Lower lobe of right lung (tissue), 2 donors: ENCODE results near the gene DEPDC1B. TPM values are rescaled to one million over a fixed set of nuclear protein-coding genes. Genes with fewer than 3 reads are reported as not detected.
"Not testable (repeated sequence)": the region's sequence is repeated elsewhere in the genome, so short reads cannot be mapped to it uniquely, and the experiment has no call there.

Source experiments
- ATAC-seq, 2 donors: fragments of 200-7000 bp; cut with Tn5 transposase; one replicate each; pipeline ENCODE4 v1.9.1; 2020 to 2022; ENCODE audit warnings: mild to moderate bottlenecking in 2 of 2, moderate library complexity in 2 of 2
- DNase-seq: peaks from one replicate; pipeline ENCODE4 v3.0.0-alpha.2; 2020
- H3K27ac ChIP-seq: fragments of 200-600 bp; one replicate; pipeline ENCODE4 v1.8.0; 2022
- H3K27me3 ChIP-seq: fragments of 200-600 bp; one replicate; pipeline ENCODE4 v1.8.0; 2022; ENCODE audit warnings: low read depth
- H3K36me3 ChIP-seq: fragments of 200-600 bp; one replicate; pipeline ENCODE4 v1.8.0; 2022; ENCODE audit warnings: mild to moderate bottlenecking
- H3K4me1 ChIP-seq: fragments of 200-600 bp; one replicate; pipeline ENCODE4 v1.8.0; 2022
- H3K4me3 ChIP-seq: fragments of 200-600 bp; one replicate; pipeline ENCODE4 v1.8.0; 2022; ENCODE audit warnings: mild to moderate bottlenecking
- H3K9me3 ChIP-seq: fragments of 200-600 bp; one replicate; pipeline ENCODE4 v1.8.0; 2022
- CTCF ChIP-seq: fragments of 200-600 bp; IDR thresholded peaks from one replicate; pipeline ENCODE4 v1.8.0; 2022; ENCODE audit warnings: antibody characterized with exemption, mild to moderate bottlenecking
- intact Hi-C: fragments of 100-400 bp; cut with DNase I; formaldehyde crosslinking; loops from one replicate; pipeline ENCODE4 v1.11.0; 2022
- total RNA-seq: library from RNA; stranded (reverse); fragmentation: NEBNext Ultra II Directional; extraction: Animal tissue kit (Norgen Biotek cat#: 25700); gene quantifications from one replicate; pipeline ENCODE4 v1.2.1, GENCODE V29; 2021
- donor health status: DM: no; HTN: yes; CAD: no; lungs with severe emphysema.

The DEPDC1B gene
- total RNA-seq, 1 donor from 2014 or later, result 0.30 TPM

DNA sequence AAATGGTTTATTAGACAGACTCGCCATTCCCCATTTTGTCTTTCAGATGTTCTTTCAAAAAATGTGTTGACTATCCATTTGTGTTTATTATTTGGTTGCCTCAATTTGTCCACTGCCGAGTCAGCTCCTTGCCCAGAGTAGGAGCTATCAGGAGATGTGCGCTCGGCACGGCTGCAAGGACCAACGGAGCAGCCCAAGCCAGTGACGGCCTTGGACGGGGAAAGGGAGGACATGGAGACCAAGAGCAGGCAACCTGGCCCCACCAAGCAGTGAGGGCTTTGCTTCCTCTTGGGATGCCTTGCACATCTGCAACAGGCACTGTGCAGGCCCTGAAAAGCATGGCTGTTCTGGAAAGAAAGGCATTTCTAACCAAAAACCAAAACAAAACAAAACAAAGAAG, 69.8 kb downstream of the DEPDC1B start:
- no peaks in the 10 kb centered on the region for H3K9me3 ChIP-seq
- no peak for TF ChIP-seq CTCF
- intact Hi-C loops, result no loop called here
- no peak overlapping the region for H3K27ac ChIP-seq
- no peaks in the 10 kb centered on the region for H3K36me3 ChIP-seq
- no peaks in the 10 kb centered on the region for H3K27me3 ChIP-seq
- H3K4me3 ChIP-seq, result no peak overlapping the region
- DNase-seq (no peak), ATAC-seq (no peak)
- no peaks in the 10 kb centered on the region for H3K4me1 ChIP-seq

DNA sequence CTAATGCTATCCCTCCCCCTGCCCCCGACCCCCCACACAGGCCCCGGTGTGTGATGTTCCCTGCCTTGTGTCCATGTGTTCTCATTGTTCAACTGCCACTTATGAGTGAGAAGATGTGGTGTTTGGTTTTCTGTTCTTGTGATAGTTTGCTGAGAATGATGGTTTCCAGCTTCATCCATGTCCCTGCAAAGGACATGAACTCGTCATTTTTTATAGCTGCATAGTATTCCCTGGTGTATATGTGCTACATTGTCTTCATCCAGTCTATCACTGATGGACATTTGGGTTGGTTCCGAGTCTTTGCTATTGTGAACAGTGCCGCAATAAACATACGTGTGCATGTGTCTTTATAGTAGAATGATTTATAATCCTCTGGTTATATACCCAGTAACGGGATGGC, 75.1 kb downstream of the DEPDC1B start:
- not testable (repeated sequence) for DNase-seq, ATAC-seq, H3K27ac ChIP-seq

GRCh38 chr5:60620752-60621151, 79.2 kb downstream of the DEPDC1B start:
- H3K27me3 ChIP-seq, intact Hi-C loops, H3K9me3 ChIP-seq, DNase-seq, ATAC-seq, H3K4me3 ChIP-seq, H3K27ac ChIP-seq, H3K4me1 ChIP-seq, H3K36me3 ChIP-seq: not testable (repeated sequence)

More for the DNA sequence above, 75.1 kb downstream of the DEPDC1B start:
- H3K4me3 ChIP-seq, H3K4me1 ChIP-seq, H3K9me3 ChIP-seq, intact Hi-C loops, H3K36me3 ChIP-seq, H3K27me3 ChIP-seq: not testable (repeated sequence)

DNA sequence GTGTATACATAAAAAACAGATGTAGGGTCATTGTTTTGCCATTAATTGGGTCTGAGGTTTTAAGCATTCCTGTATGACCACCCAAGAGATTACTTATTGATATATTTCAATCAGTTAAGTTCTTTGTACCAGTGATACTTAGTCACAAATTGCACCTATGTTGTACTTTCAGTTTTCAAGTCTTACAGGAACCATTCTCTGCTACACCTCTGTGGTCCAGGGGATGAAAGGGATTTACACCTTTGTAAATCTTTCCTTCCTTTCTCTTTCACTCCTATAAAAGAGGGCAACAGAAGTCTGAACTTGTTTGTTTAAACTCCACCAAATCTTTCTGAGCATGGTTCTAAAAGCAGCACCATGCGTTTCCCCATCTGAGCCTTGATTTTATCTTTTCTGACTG, 86.1 kb downstream of the DEPDC1B start:
- Histone ChIP-seq H3K4me3 (no peak overlapping the region), H3K9me3 (no peaks in the 10 kb centered on the region), H3K4me1 (no peaks in the 10 kb centered on the region), H3K27ac (no peak overlapping the region), H3K27me3 (no peaks in the 10 kb centered on the region), H3K36me3 (no peaks in the 10 kb centered on the region)
- intact Hi-C loops, result no loop called here
- ATAC-seq, result no peak
- no peak for TF ChIP-seq CTCF
- DNase-seq, result no peak

DNA sequence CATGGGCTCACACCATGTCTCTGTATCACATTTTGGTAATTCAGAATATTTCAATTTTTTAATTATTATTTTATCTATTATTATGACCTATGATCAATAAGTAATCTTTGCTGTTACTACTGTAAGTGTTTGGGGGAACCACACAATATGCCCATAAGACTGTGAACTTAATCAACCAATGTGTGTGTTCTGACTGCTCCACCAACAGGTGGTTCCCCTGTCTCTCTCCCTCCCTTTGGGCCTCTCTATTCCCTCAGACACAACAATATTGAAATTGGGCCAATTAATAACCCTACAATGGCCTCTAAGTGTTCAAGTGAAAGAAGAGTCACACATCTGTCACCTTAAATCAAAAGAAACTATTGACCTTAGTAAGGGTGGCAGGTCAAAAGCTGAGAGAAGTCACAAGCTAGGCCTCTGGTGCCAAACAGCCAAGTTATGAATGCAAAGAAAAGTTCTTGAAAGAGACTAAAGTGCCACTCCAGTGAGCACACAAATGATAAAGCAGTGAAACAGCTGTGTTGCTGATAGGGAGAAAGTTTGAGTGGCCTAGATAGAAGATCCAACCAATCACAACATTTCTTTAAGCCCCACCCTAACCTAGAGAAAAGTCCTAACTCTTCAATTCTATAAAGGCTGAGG, 88.7 kb downstream of the DEPDC1B start:
- Histone ChIP-seq H3K4me3 (no peak overlapping the region), H3K36me3 (no peaks in the 10 kb centered on the region), H3K4me1 (no peaks in the 10 kb centered on the region), H3K9me3 (no peaks in the 10 kb centered on the region), H3K27ac (no peak overlapping the region), H3K27me3 (no peaks in the 10 kb centered on the region)
- no peak for ATAC-seq
- no peak for DNase-seq
- no peak for TF ChIP-seq CTCF
- intact Hi-C loops, result no loop called here

DNA sequence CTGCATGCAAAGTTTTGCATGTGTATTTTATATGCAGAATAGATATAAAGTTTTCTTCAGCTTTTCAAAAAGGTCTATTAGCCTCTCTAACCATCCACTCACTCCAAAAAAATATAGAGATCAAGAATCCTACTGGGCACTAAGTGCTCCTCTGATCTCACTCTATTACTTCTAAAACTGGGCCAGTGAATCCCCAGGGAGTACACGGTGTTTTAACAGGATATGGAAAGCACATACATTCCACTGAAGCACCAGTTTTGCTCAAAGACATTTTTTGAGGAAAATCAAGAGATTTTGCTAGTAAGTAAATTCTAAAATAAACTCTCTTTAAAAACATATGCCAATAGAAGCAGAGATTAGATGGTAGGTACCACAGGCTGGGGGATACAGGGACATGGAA, 95.2 kb downstream of the DEPDC1B start:
- Histone ChIP-seq H3K27ac (no peak overlapping the region), H3K4me3 (no peak overlapping the region), H3K36me3 (no peaks in the 10 kb centered on the region), H3K9me3 (no peaks in the 10 kb centered on the region), H3K27me3 (no peaks in the 10 kb centered on the region), H3K4me1 (no peaks in the 10 kb centered on the region)
- DNase-seq, result no peak
- TF ChIP-seq CTCF, result no peak
- intact Hi-C loops, result no loop called here
- no peak for ATAC-seq
